ENCODE data around the gene LCN6. TPM values are rescaled to one million over a fixed set of nuclear protein-coding genes. Genes with fewer than 3 reads are reported as not detected.

LCN6 gene
- total RNA-seq, 1 experiment from 2014 or later = not detected

- Mint-ChIP-seq H3K4me1 (peaks cover 9 to 19% of the 10 kb centered on the region in 2 experiments; a peak in 3 of 4 replicates), H3K9me3 (peaks cover 12 to 15% of the 10 kb centered on the region in 2 experiments; a peak in 4 of 5 replicates), H3K27ac (no peak overlapping the region), H3K27me3 (ENCODE audit: low read depth) (peaks cover 6% of the 10 kb centered on the region), H3K4me3 (no peak overlapping the region), H3K36me3 (ENCODE audit: insufficient read depth in 1 of 3, low read depth in 3 of 3) (peaks cover 2 to 13% (median 2%) of the 10 kb centered on the region in 3 experiments; a peak in 5 of 7 replicates)
- Histone ChIP-seq H4K5ac (ENCODE audit: insufficient read length, low read depth, low read length) (no peak overlapping the region), H3K9me3 (ENCODE audit: control insufficient read depth, low read depth, low read length) (no peaks in the 10 kb centered on the region), H4K91ac (ENCODE audit: insufficient read length, low read depth, low read length) (no peak overlapping the region), H2BK120ac (ENCODE audit: low read depth, low read length, poor library complexity, severe bottlenecking) (no peak overlapping the region), H2BK20ac (ENCODE audit: low read depth, low read length, poor library complexity, severe bottlenecking) (no peak overlapping the region), H2AFZ (ENCODE audit: low read length) (no peak overlapping the region), H2BK15ac (ENCODE audit: low read depth, low read length) (no peak overlapping the region), H3K9ac (ENCODE audit: extremely low read depth, insufficient read length, low read length) (no peak overlapping the region), H3K4me1 (ENCODE audit: insufficient read depth, low read length) (no peaks in the 10 kb centered on the region), H3K27ac (ENCODE audit: insufficient read length, low read depth, low read length) (no peak overlapping the region), H3K4me2 (ENCODE audit: insufficient read depth, insufficient read length, low read length) (no peak overlapping the region), H3K27me3 (ENCODE audit: insufficient read depth, low read length) (no peaks in the 10 kb centered on the region), H3K79me1 (ENCODE audit: insufficient read depth, low read depth, low read length, poor library complexity, severe bottlenecking) (no peaks in the 10 kb centered on the region), H3K23ac (ENCODE audit: insufficient read length, low read depth, low read length) (no peak overlapping the region), H4K8ac (replicated peaks; ENCODE audit: insufficient read length, low read depth, low read length) (no peak overlapping the region), H2BK12ac (ENCODE audit: insufficient read length, low read depth, low read length) (no peak overlapping the region), H3K79me2 (ENCODE audit: insufficient read depth, low read length) (no peaks in the 10 kb centered on the region), H3K23me2 (ENCODE audit: insufficient read length, low read depth, low read length, poor library complexity, severe bottlenecking) (no peaks in the 10 kb centered on the region), H4K20me1 (ENCODE audit: control insufficient read depth, insufficient read depth, insufficient read length) (no peaks in the 10 kb centered on the region), H2BK5ac (ENCODE audit: insufficient read length, low read length) (no peak overlapping the region), H3K56ac (ENCODE audit: insufficient read length, low read depth, low read length) (no peak overlapping the region), H2AK5ac (ENCODE audit: insufficient read length, low read length) (no peak overlapping the region), H3K4ac (ENCODE audit: low read depth, low read length) (no peak overlapping the region), H3K14ac (ENCODE audit: insufficient read depth, low read length) (no peak overlapping the region), H3K18ac (ENCODE audit: insufficient read length, low read depth, low read length) (no peak overlapping the region), H3T11ph (ENCODE audit: low read length) (no peak overlapping the region)
- no CpG with 5 or more reads among the region's 20 CpGs for WGBS (ENCODE audit: extremely low coverage, insufficient read length, low lambda C conversion rate)
- DNase-seq = no peak
- no peak for TF ChIP-seq CTCF (conservative IDR thresholded peaks at IDR 0.05)
These were observed 9.0 kb upstream of the LCN6 start for GRCh38 chr9:136757328-136757727.
